ENCODE measurements around the gene SALL4. TPM values are rescaled to one million over a fixed set of nuclear protein-coding genes. Genes with fewer than 3 reads are reported as not detected.

SALL4 gene
- total and polyA plus RNA-seq, 2 of the 8 experiments (the other 6 are each of a cell fraction or from before 2014, with no cell fraction given) = 108 to 235 TPM

GRCh38 chr20:51833326-51833725 lies 31.0 kb upstream of the SALL4 start:
- CTCF ChIA-PET (ENCODE audit: partially characterized antibody) = interaction anchor here (1.2 to 1.6 kb wide), 2 partner anchors 32 to 133 kb away, joined by 3 to 5 read pairs; no protein-coding TSS in a partner anchor
- H3K4ac ChIP-seq (replicated peaks; ENCODE audit: insufficient read length, low read depth, low read length) = no peak overlapping the region
- H2BK120ac ChIP-seq (replicated peaks; ENCODE audit: low read depth, low read length) = no peak overlapping the region
- no peak overlapping the region for H3K4me2 ChIP-seq (ENCODE audit: insufficient read depth in 1 of 2, low read depth in 2 of 2, low read length in 2 of 2)
- no peak overlapping the region for H2BK5ac ChIP-seq (ENCODE audit: low read depth, low read length)
- no peaks in the 10 kb centered on the region for H3K79me1 ChIP-seq (ENCODE audit: low read depth, low read length)
- no peak overlapping the region for H3K18ac ChIP-seq (ENCODE audit: extremely low read depth, low read length)
- no peak overlapping the region for H3K9ac ChIP-seq (replicated peaks in 1 of 4; ENCODE audit: extremely low read depth in 1 of 4, low read depth in 3 of 4, low read length in 3 of 4)
- no peak overlapping the region for H3K56ac ChIP-seq (replicated peaks; ENCODE audit: insufficient read length, low read depth, low read length)
- H2BK15ac ChIP-seq (ENCODE audit: low read length) = no peak overlapping the region
- H2BK20ac ChIP-seq (ENCODE audit: low read length) = no peak overlapping the region
- no peak for FAIRE-seq
- H3K23me2 ChIP-seq (ENCODE audit: low read depth, low read length) = no peaks in the 10 kb centered on the region
- H3K4me3 ChIP-seq (ENCODE audit: extremely low read depth in 1 of 4, insufficient read depth in 2 of 4, low read depth in 3 of 4, low read length in 4 of 4) = no peak overlapping the region
- no peak overlapping the region for H3K23ac ChIP-seq (ENCODE audit: insufficient read length)
- H3K36me3 ChIP-seq (ENCODE audit: control insufficient read depth in 2 of 4, insufficient read depth in 4 of 4, low read length in 3 of 4) = no peaks in the 10 kb centered on the region
- TF ChIP-seq, protein P1, sequence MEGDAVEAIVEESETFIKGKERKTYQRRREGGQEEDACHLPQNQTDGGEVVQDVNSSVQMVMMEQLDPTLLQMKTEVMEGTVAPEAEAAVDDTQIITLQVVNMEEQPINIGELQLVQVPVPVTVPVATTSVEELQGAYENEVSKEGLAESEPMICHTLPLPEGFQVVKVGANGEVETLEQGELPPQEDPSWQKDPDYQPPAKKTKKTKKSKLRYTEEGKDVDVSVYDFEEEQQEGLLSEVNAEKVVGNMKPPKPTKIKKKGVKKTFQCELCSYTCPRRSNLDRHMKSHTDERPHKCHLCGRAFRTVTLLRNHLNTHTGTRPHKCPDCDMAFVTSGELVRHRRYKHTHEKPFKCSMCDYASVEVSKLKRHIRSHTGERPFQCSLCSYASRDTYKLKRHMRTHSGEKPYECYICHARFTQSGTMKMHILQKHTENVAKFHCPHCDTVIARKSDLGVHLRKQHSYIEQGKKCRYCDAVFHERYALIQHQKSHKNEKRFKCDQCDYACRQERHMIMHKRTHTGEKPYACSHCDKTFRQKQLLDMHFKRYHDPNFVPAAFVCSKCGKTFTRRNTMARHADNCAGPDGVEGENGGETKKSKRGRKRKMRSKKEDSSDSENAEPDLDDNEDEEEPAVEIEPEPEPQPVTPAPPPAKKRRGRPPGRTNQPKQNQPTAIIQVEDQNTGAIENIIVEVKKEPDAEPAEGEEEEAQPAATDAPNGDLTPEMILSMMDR (IDR thresholded peaks at IDR 0.05; ENCODE audit: control extremely low read depth in 1 of 3, insufficient read depth in 1 of 3, low read depth in 1 of 3, low read length in 3 of 3) = no peak
- H2BK12ac ChIP-seq (ENCODE audit: low read depth, low read length) = no peak overlapping the region
- WGBS, 2 experiments (ENCODE audit: extremely low coverage in 1 of 2, insufficient coverage in 1 of 2, insufficient read length in 1 of 2, insufficient replicate concordance in 2 of 2, low coverage in 1 of 2, low lambda C conversion rate in 2 of 2, missing lambda C conversion rate in 1 of 2) = 86% methylated on average over 6 of the region's 6 CpGs; no CpG with 5 or more reads in 1 of the 2 experiments
- no peak for DNase-seq (ENCODE audit: low read depth in 1 of 2, low spot score in 2 of 2)
- no peaks in the 10 kb centered on the region for H3K79me2 ChIP-seq (ENCODE audit: control insufficient read depth in 1 of 2, insufficient read depth in 2 of 2, low read length in 2 of 2)
- H4K91ac ChIP-seq (replicated peaks; ENCODE audit: insufficient read length, low read length) = no peak overlapping the region
- H4K8ac ChIP-seq (ENCODE audit: extremely low read depth, insufficient read depth, low read length) = no peak overlapping the region; the same call in 1 of the 2 replicates
- POLR2A ChIA-PET (ENCODE audit: partially characterized antibody) = no interaction called here
- H2AK5ac ChIP-seq (ENCODE audit: low read depth, low read length) = no peak overlapping the region
- H3K27ac ChIP-seq (ENCODE audit: low read depth, low read length) = no peak overlapping the region
- no peak overlapping the region for H3K14ac ChIP-seq (ENCODE audit: insufficient read length)
- no peaks in the 10 kb centered on the region for H3K27me3 ChIP-seq (replicated peaks in 1 of 4; ENCODE audit: control insufficient read depth in 3 of 4, extremely low read depth in 1 of 4, insufficient read depth in 3 of 4, low read length in 3 of 4)
- H2AFZ ChIP-seq (ENCODE audit: low read length) = no peak overlapping the region
- no peaks in the 10 kb centered on the region for H4K20me1 ChIP-seq (replicated peaks in 1 of 2; ENCODE audit: control insufficient read depth in 1 of 2, insufficient read depth in 2 of 2, low read length in 2 of 2)
- H3K9me3 ChIP-seq (ENCODE audit: insufficient read depth in 2 of 2, low read depth in 1 of 2, low read length in 1 of 2) = no peaks in the 10 kb centered on the region
- peaks cover 2 to 3% (median 3%) of the 10 kb centered on the region in 4 experiments; a peak in 3 of 7 replicates for H3K4me1 ChIP-seq (replicated peaks in 1 of 4; ENCODE audit: control insufficient read depth in 3 of 4, insufficient read depth in 4 of 4, low read length in 3 of 4)
- H4K5ac ChIP-seq (ENCODE audit: insufficient read length, low read depth, low read length) = no peak overlapping the region
